Thyroid gland (tissue), 4 donors: ENCODE measurements around the gene TGM2.

Experiments
- POLR2A ChIP-seq, 2 donors: fragments of 450-650 bp; IDR thresholded peaks; one replicate each; pipeline ENCODE4 v1.6.1; 2017; ENCODE audit warnings: antibody characterized with exemption in 2 of 2, mild to moderate bottlenecking in 2 of 2, moderate library complexity in 1 of 2
- TF ChIP-seq, protein P1 (sequence below), 6 experiments: fragments of 200-600 bp in 3 of 6; fragments of 450-650 bp in 3 of 6; sonication (generic) in 3 of 6; IDR thresholded peaks; one replicate each; pipeline ENCODE4 v1.5.1; 2016 to 2019; ENCODE audit warnings: antibody characterized with exemption in 6 of 6, mild to moderate bottlenecking in 2 of 6, inconsistent platforms in 1 of 6, moderate library complexity in 1 of 6

DNA sequence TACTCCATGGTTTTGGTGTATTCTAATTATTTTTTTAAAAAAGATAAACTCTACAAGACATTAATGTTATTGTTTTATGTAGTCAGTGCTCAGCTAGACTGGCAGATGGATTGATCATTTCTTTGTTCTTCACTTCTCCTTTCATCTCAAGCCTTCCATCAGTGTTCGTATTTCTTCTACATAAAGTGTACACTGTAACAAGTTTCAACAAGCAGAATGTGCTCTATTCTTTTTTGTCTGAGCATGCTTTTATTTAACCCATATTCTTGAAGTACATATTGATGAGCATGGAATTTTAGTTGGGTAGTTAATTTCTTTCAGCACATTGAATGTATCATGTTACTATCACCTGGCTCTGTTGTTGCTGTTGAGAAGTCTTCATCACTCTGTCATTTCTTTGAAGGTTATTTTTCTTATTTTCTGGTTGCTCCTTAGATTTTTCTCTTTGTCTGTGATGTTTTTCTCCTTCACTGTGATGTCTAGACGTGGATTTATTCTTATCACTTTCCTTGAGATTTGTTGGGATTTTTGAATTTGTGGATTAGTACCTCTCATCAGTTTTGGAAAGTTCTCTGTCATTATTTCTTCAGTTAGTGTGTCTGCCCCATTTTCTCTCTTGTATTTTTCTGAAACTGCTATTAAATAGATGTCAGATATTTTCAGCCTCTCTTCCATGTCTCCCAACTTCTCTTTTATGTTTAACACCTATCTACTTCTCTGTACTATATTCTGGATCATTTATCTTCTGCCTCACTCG is 48.5 kb downstream of the TGM2 start:
- TF ChIP-seq, protein P1, sequence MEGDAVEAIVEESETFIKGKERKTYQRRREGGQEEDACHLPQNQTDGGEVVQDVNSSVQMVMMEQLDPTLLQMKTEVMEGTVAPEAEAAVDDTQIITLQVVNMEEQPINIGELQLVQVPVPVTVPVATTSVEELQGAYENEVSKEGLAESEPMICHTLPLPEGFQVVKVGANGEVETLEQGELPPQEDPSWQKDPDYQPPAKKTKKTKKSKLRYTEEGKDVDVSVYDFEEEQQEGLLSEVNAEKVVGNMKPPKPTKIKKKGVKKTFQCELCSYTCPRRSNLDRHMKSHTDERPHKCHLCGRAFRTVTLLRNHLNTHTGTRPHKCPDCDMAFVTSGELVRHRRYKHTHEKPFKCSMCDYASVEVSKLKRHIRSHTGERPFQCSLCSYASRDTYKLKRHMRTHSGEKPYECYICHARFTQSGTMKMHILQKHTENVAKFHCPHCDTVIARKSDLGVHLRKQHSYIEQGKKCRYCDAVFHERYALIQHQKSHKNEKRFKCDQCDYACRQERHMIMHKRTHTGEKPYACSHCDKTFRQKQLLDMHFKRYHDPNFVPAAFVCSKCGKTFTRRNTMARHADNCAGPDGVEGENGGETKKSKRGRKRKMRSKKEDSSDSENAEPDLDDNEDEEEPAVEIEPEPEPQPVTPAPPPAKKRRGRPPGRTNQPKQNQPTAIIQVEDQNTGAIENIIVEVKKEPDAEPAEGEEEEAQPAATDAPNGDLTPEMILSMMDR (IDR thresholded peaks at IDR 0.05): no peak
- TF ChIP-seq POLR2A (IDR thresholded peaks at IDR 0.05): no peak
